Testis (tissue), 3 donors: ENCODE results near the gene PTPRT. TPM values are rescaled to one million over a fixed set of nuclear protein-coding genes. Genes with fewer than 3 reads are reported as not detected.

Source experiments
- DNase-seq: peaks from one replicate; pipeline ENCODE4 v3.0.0-alpha.2; 2019
- H3K27ac ChIP-seq, 2 donors: fragments of 200-600 bp; sonication (generic); one replicate each; pipeline ENCODE4 v1.5.1; 2019
- H3K27me3 ChIP-seq: fragments of 200-600 bp; sonication (generic); one replicate; pipeline ENCODE4 v1.5.1; 2019
- H3K36me3 ChIP-seq: fragments of 200-600 bp; sonication (generic); one replicate; pipeline ENCODE4 v1.5.1; 2017; ENCODE audit warnings: low read depth; ENCODE audit errors: missing control alignments
- H3K4me1 ChIP-seq: fragments of 200-600 bp; sonication (generic); one replicate; pipeline ENCODE4 v1.5.1; 2019
- H3K4me3 ChIP-seq, 2 donors: fragments of 200-600 bp; sonication (generic); one replicate each; pipeline ENCODE4 v1.5.1; 2017 to 2019
- H3K9me3 ChIP-seq: fragments of 200-600 bp; sonication (generic); one replicate; pipeline ENCODE4 v1.5.1; 2017
- POLR2A ChIP-seq: fragments of 450-650 bp; IDR thresholded peaks from one replicate; pipeline ENCODE4 v1.6.1; 2017; ENCODE audit warnings: antibody characterized with exemption, mild to moderate bottlenecking, moderate library complexity
- WGBS, 2 donors: methylation state at CpG; one replicate each; pipeline ENCODE4 v1.1.5; 2018; 5-methylcytosine and 5-hydroxymethylcytosine counted together
- intact Hi-C: fragments of 100-400 bp; cut with DNase I; formaldehyde crosslinking; loops from one replicate; pipeline ENCODE4 v1.15.1; 2023; ENCODE audit warnings: low total_unique reads
- polyA plus RNA-seq: library from polyadenylated mRNA; stranded (reverse); fragments of 350-450 nt; fragmentation: Illumina TruSeq; extraction: RNeasy Lipid Tissue Mini Kit (QIAGEN cat#74804); gene quantifications from one replicate; pipeline ENCODE4 v1.2.3, GENCODE V29; 2014; ENCODE audit warnings: low read depth, low replicate concordance; ENCODE audit not compliant: insufficient read depth
- total RNA-seq, 2 donors: library from RNA; depleted of rRNA; stranded (reverse); fragments of >200 nt; gene quantifications; one replicate each; pipeline ENCODE4 v1.2.3, GENCODE V29; 2016
- TF ChIP-seq, protein P1 (sequence below), 3 experiments: fragments of 450-650 bp in 2 of 3; fragments of 200-600 bp in 1 of 3; sonication (generic) in 1 of 3; IDR thresholded peaks; one replicate each; pipeline ENCODE4 v1.5.1; 2016 to 2019; ENCODE audit warnings: antibody characterized with exemption in 3 of 3, mild to moderate bottlenecking in 2 of 3, moderate library complexity in 1 of 3

Gene PTPRT
- total and polyA plus RNA-seq, 3 donors from 2014 or later, result 2.3 to 2.5 (median 2.3) TPM

DNA sequence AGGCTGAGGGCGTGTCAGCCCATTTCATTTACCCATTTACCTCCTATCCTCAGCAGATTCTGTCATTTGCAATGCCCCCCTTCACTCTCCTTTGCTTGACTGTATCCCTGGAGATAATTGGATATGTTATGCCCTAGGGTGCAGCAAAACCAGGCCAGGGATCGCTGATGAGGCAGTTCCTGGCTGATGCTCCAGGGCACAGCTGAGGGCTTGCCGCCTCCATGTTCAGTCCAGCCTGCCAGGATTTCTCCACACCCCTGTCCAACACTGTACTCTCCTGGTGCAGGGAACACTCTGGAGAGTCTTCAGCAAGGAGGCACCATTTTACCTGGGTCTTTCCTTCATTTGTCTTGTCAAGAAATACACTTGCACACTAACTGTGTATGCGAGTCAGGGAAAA is 1039.5 kb downstream of the PTPRT start:
- Histone ChIP-seq H3K4me3 (no peak overlapping the region), H3K27me3 (no peaks in the 10 kb centered on the region), H3K27ac (no peak overlapping the region), H3K9me3 (no peaks in the 10 kb centered on the region), H3K4me1 (peaks cover 4% of the 10 kb centered on the region), H3K36me3 (no peaks in the 10 kb centered on the region)
- no peak for DNase-seq
- 93 to 94% methylated on average over 4 of the region's 4 CpGs for WGBS, 2 donors
- TF ChIP-seq, protein P1, sequence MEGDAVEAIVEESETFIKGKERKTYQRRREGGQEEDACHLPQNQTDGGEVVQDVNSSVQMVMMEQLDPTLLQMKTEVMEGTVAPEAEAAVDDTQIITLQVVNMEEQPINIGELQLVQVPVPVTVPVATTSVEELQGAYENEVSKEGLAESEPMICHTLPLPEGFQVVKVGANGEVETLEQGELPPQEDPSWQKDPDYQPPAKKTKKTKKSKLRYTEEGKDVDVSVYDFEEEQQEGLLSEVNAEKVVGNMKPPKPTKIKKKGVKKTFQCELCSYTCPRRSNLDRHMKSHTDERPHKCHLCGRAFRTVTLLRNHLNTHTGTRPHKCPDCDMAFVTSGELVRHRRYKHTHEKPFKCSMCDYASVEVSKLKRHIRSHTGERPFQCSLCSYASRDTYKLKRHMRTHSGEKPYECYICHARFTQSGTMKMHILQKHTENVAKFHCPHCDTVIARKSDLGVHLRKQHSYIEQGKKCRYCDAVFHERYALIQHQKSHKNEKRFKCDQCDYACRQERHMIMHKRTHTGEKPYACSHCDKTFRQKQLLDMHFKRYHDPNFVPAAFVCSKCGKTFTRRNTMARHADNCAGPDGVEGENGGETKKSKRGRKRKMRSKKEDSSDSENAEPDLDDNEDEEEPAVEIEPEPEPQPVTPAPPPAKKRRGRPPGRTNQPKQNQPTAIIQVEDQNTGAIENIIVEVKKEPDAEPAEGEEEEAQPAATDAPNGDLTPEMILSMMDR (IDR thresholded peaks at IDR 0.05), result no peak
- TF ChIP-seq POLR2A, result no peak
- intact Hi-C loops, result no loop called here

DNA sequence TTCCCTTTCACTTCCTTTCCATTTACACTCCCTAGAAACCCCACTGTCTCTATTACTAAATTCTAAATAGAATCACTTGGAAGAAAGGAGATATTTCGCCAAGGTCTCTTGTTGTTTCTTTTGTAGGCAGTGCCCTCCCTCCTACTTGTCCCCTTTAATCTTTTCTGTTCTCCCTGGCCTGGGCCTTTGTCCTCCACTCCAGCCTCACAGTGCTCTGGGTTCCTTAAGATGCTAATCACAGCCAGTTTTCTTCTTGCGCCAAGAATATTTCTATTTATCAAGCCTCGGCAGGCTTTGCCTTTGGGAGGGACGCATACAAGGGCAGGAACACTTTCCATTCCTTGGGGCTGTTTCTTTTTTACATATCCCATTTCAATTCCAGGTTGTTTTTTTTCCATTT is 1051.0 kb downstream of the PTPRT start:
- TF ChIP-seq, protein P1 (IDR thresholded peaks at IDR 0.05), result no peak
- TF ChIP-seq POLR2A, result no peak
- 33 to 43% methylated on average over 4 of the region's 4 CpGs for WGBS, 2 donors
- no peaks in the 10 kb centered on the region for H3K36me3 ChIP-seq
- H3K27ac ChIP-seq, result no peak overlapping the region
- H3K27me3 ChIP-seq, result no peaks in the 10 kb centered on the region
- peaks cover 6% of the 10 kb centered on the region for H3K4me1 ChIP-seq
- DNase-seq, result no peak
- H3K4me3 ChIP-seq, result no peak overlapping the region
- H3K9me3 ChIP-seq, result no peaks in the 10 kb centered on the region
- intact Hi-C loops, result no loop called here

DNA sequence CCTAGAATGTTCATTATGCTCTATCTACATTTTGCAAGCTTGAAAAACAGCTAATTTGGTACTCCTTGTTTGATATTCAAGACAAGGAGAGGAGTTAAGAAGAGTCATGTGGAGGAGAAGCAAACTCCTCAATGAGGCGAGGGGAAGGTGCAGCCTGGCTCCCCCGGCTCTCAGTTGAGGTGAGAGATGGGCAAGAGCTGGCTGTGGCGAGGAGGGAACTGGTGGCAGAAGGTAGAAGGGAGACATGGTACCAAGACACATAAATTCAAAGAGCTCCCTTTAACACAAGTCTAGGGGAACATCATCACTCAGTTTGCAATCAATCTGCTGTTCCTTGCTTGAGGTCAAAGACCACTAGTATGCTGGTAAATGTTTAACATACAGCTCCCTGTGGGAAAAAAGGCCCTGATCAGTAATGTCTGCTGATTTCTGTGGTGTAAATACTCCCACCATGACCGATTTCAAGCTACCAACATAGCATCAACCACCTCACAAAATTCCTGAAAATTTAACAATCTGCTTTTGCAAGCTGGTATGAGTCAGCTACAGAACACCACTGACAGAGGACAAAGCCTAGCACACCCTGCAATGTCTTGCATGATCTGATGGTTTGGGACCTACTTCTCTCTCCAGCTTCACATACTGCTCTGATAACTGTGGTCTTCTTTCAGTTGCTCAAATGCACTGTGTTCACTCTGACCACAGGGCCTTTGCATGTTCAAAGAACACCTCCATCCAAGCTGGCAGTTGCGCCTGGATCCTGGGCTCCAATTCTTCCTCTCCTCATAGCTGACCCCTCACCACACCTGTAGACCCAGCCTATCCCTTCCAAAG is 1055.2 kb downstream of the PTPRT start:
- H3K27me3 ChIP-seq, result no peaks in the 10 kb centered on the region
- WGBS, 2 donors, result 82 to 88% methylated on average over 5 of the region's 5 CpGs
- no peaks in the 10 kb centered on the region for H3K9me3 ChIP-seq
- H3K4me3 ChIP-seq, result no peak overlapping the region
- TF ChIP-seq POLR2A, result no peak
- TF ChIP-seq, protein P1 (IDR thresholded peaks at IDR 0.05), result no peak
- no peak overlapping the region for H3K27ac ChIP-seq
- no peaks in the 10 kb centered on the region for H3K36me3 ChIP-seq
- no peak for DNase-seq
- intact Hi-C loops, result no loop called here
- H3K4me1 ChIP-seq, result peaks cover 6% of the 10 kb centered on the region

DNA sequence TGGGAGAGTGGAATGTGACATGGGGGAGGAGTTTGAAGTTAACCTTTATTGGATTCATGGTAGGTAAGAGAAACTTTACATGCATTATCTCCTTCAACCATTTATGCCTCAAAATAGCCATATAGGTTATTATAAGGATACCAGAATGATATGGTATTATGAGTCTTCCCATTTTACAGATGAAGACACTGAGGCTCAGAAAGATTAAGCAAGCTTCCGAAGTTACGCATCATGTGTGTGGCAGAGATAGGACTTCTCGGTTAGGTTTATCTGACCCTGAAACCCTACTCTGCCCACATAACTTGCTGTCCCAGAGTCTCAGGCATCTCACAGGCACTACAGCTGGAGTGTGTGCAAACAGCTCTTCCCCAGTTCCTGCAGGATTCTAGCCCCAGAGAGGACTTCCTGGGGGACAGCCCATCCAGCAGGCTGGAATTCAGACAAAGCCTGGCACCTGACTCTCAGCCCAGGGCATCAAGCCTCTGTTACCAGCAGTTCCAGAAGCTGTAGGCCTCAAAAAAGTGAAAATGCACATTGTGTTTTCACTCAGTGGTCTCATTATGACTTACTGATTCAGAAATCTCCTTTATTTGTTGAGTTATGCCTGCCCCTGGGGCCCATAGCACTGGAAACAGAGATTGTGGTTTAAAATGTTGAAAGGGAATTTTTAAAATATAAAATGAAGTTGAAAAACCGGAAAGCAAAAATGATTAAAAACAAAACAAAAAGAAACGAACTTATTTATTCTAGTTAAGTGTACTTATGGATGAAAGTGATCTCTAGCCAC is 1058.7 kb downstream of the PTPRT start:
- TF ChIP-seq, protein P1 (IDR thresholded peaks at IDR 0.05), result no peak
- TF ChIP-seq POLR2A, result no peak

More for the DNA sequence above, 1058.7 kb downstream of the PTPRT start:
- DNase-seq, result no peak
- H3K27me3 ChIP-seq, result no peaks in the 10 kb centered on the region
- H3K4me1 ChIP-seq, result no peaks in the 10 kb centered on the region
- H3K4me3 ChIP-seq, result no peak overlapping the region
- no peak overlapping the region for H3K27ac ChIP-seq
- WGBS, 2 donors, result 68 to 71% methylated on average over 5 of the region's 5 CpGs
- no peaks in the 10 kb centered on the region for H3K9me3 ChIP-seq
- no peaks in the 10 kb centered on the region for H3K36me3 ChIP-seq
- intact Hi-C loops, result no loop called here
